Smooth muscle cell of the brain vasculature (primary cell): Measurements from ENCODE around the gene ETV4.
A peak's percentile ranks its signal among the peaks of the same experiment; 100 is the strongest.

ENCODE experiments used
- DNase-seq: peaks from one replicate; pipeline ENCODE4 v3.0.0-alpha.2; 2012; ENCODE audit warnings: low read depth, low spot score

ETV4 gene

GRCh38 chr17:43546319-43547188 lies at the start of gene ETV4:
Gene ETV4, minus strand, starts transcription at chr17:43546340. Its CDS starts 723 bp downstream, at chr17:43545617.
- DNase-seq, result peak; percentile 90

GRCh38 chr17:43595466-43595865 lies 49.3 kb upstream of the ETV4 start:
- DNase-seq, result no peak

- no peak for DNase-seq
These were observed 45.8 kb upstream of the ETV4 start for GRCh38 chr17:43591779-43592562.

- no peak for DNase-seq
These were observed 44.9 kb upstream of the ETV4 start for GRCh38 chr17:43591001-43591400.

- DNase-seq, result no peak
These were observed 42.7 kb upstream of the ETV4 start for GRCh38 chr17:43588664-43589435.

GRCh38 chr17:43588121-43588520 lies 42.0 kb upstream of the ETV4 start:
- DNase-seq, result no peak

GRCh38 chr17:43587647-43588046 lies 41.5 kb upstream of the ETV4 start:
- DNase-seq, result no peak

GRCh38 chr17:43584666-43585102 lies 38.5 kb upstream of the ETV4 start:
- no peak for DNase-seq

- no peak for DNase-seq
These were observed 37.2 kb upstream of the ETV4 start for GRCh38 chr17:43583332-43583731.

GRCh38 chr17:43581613-43582012 lies 35.5 kb upstream of the ETV4 start:
- DNase-seq, result no peak

GRCh38 chr17:43581130-43581529 lies 35.0 kb upstream of the ETV4 start:
- DNase-seq, result no peak

- no peak for DNase-seq
These were observed 33.5 kb upstream of the ETV4 start for GRCh38 chr17:43579566-43580140.

GRCh38 chr17:43578699-43579565 lies 32.8 kb upstream of the ETV4 start:
- DNase-seq, result no peak

GRCh38 chr17:43578404-43578698 lies 32.2 kb upstream of the ETV4 start:
- DNase-seq, result no peak

GRCh38 chr17:43577664-43578403 lies 31.7 kb upstream of the ETV4 start:
- no peak for DNase-seq

GRCh38 chr17:43576563-43577229 lies 30.6 kb upstream of the ETV4 start:
- peak; percentile 54 for DNase-seq

GRCh38 chr17:43574896-43575525 lies 28.9 kb upstream of the ETV4 start:
- DNase-seq, result no peak

- DNase-seq, result no peak
These were observed 28.2 kb upstream of the ETV4 start for GRCh38 chr17:43574348-43574747.
